VCaP (cell line): ENCODE results near the gene MICU1.
A peak's percentile ranks its signal among the peaks of the same experiment; 100 is the strongest.
"Not testable (repeated sequence)": the region's sequence is repeated elsewhere in the genome, so short reads cannot be mapped to it uniquely, and the experiment has no call there.

Experiments
- H3K27ac ChIP-seq: fragments of 450-650 bp; 2 replicates; pipeline ENCODE4 v1.5.1; 2017
- CTCF ChIP-seq: fragments of 450-650 bp; conservative IDR thresholded peaks from 2 replicates; pipeline ENCODE4 v1.5.1; 2017; ENCODE audit warnings: mild to moderate bottlenecking, moderate library complexity

The MICU1 gene

GRCh38 chr10:72348282-72348681 is 277.6 kb downstream of the MICU1 start:
- TF ChIP-seq CTCF = no peak
- H3K27ac ChIP-seq = no peak overlapping the region

GRCh38 chr10:72346117-72346516 is 279.8 kb downstream of the MICU1 start:
- H3K27ac ChIP-seq = not testable (repeated sequence)

- no peak overlapping the region for H3K27ac ChIP-seq
- TF ChIP-seq CTCF = no peak
These were observed 280.9 kb downstream of the MICU1 start for GRCh38 chr10:72344932-72345331.

GRCh38 chr10:72342911-72343310 is 283.0 kb downstream of the MICU1 start:
- TF ChIP-seq CTCF = no peak
- H3K27ac ChIP-seq = no peak overlapping the region

- peak; percentile 92 for TF ChIP-seq CTCF
- no peak overlapping the region; the same call in 1 of the 2 replicates for H3K27ac ChIP-seq
These were observed 285.2 kb downstream of the MICU1 start for GRCh38 chr10:72340510-72341261.

GRCh38 chr10:72338180-72338579 is 287.7 kb downstream of the MICU1 start:
- H3K27ac ChIP-seq = no peak overlapping the region

GRCh38 chr10:72337722-72338121 is 288.2 kb downstream of the MICU1 start:
- TF ChIP-seq CTCF = no peak
- H3K27ac ChIP-seq = no peak overlapping the region

More at GRCh38 chr10:72338180-72338579, 287.7 kb downstream of the MICU1 start:
- TF ChIP-seq CTCF = no peak

GRCh38 chr10:72337039-72337629 is 288.7 kb downstream of the MICU1 start:
- peak; percentile 93 for TF ChIP-seq CTCF
- peak overlapping the region; percentile 15; the same call in 1 of the 2 replicates for H3K27ac ChIP-seq
